ENCODE measurements around the gene FN3K. TPM values are rescaled to one million over a fixed set of nuclear protein-coding genes. Genes with fewer than 3 reads are reported as not detected.

Gene FN3K
- total and polyA plus RNA-seq, 2 of the 13 experiments (the other 11 are each of a cell fraction or from before 2014, with no cell fraction given): 3.5 to 12.2 TPM

GRCh38 chr17:82703935-82704865, 31.2 kb upstream of the FN3K start (continued):
- TF ChIP-seq RARA (CRISPR knock-in tag; IDR thresholded peaks at IDR 0.05): peak; percentile 69; the same call in 1 of the 2 replicates
- TF ChIP-seq ZNF646 (CRISPR knock-in tag; IDR thresholded peaks at IDR 0.05): no peak; the same call in 1 of the 2 replicates
- TF ChIP-seq ARNTL (CRISPR knock-in tag; IDR thresholded peaks at IDR 0.05): peak; percentile 87; the same call in 1 of the 2 replicates
- no peak for TF ChIP-seq NR3C1 (CRISPR knock-in tag; IDR thresholded peaks at IDR 0.05)
- 0 out of 2 replicates have a peak, but pooled peaks have one; percentile 34 for TF ChIP-seq BRCA1 (CRISPR knock-in tag; IDR thresholded peaks at IDR 0.05)
- no peak for TF ChIP-seq ZNF7 (CRISPR knock-in tag; IDR thresholded peaks at IDR 0.05)
- TF ChIP-seq MLX (CRISPR knock-in tag; IDR thresholded peaks at IDR 0.05): no peak
- peak; percentile 49; the same call in 1 of the 2 replicates for TF ChIP-seq ZNF143 (CRISPR knock-in tag; IDR thresholded peaks at IDR 0.05)
- TF ChIP-seq CAMTA2 (CRISPR knock-in tag; IDR thresholded peaks at IDR 0.05; ENCODE audit: borderline replicate concordance): no peak
- no peak for TF ChIP-seq SNAPC2 (CRISPR knock-in tag; IDR thresholded peaks at IDR 0.05)
- TF ChIP-seq ARNT2 (CRISPR knock-in tag; IDR thresholded peaks at IDR 0.05; ENCODE audit: low read depth): no peak
- peak; percentile 81 for TF ChIP-seq ZEB1 (IDR thresholded peaks at IDR 0.05; ENCODE audit: insufficient replicate concordance, low read depth)
- TF ChIP-seq GPBP1L1 (CRISPR knock-in tag; IDR thresholded peaks at IDR 0.05): no peak
- peak; percentile 82 for TF ChIP-seq BHLHE40 (IDR thresholded peaks at IDR 0.05; ENCODE audit: low read length)
- TF ChIP-seq ZNF335 (CRISPR knock-in tag; IDR thresholded peaks at IDR 0.05): no peak
- TF ChIP-seq ZNF687 (CRISPR knock-in tag; IDR thresholded peaks at IDR 0.05): peak; percentile 83
